ENCODE measurements around the gene RMI1. TPM values are rescaled to one million over a fixed set of nuclear protein-coding genes. Genes with fewer than 3 reads are reported as not detected.

The RMI1 gene
- polyA plus RNA-seq, 1 experiment: 4.0 TPM

- no peak overlapping the region for H3K4me3 ChIP-seq (ENCODE audit: low read depth, low read length)
- CTCF ChIA-PET: no interaction called here
- no peak overlapping the region for H3K27ac ChIP-seq (ENCODE audit: low read depth, low read length)
- no peak for DNase-seq (ENCODE audit: low read depth, low spot score)
- POLR2A ChIA-PET: no interaction called here
- no peaks in the 10 kb centered on the region for H3K27me3 ChIP-seq (ENCODE audit: control insufficient read depth, insufficient read depth, low read length)
- no peaks in the 10 kb centered on the region for H3K9me3 ChIP-seq (ENCODE audit: control insufficient read depth, insufficient read depth, low read length)
- no peak for TF ChIP-seq CTCF (IDR thresholded peaks at IDR 0.05; ENCODE audit: low read depth, low read length)
These were observed 65.0 kb downstream of the RMI1 start for GRCh38 chr9:84045481-84046097.

Small RNAs within 50 kb of the gene (small RNA-seq; reads per million reads assigned to genes)
- not detected for gene RF00019 (ENCODE audit: insufficient read length, low read depth)

Other genes with a start within 250 kb of the RMI1 start
- 2.3 and 4.7 TPM in 2 replicates for gene GKAP1, start 163.0 kb upstream of the RMI1 start, polyA plus RNA-seq (2011; rRNA removed)
- gene KIF27, start 59.4 kb upstream of the RMI1 start, polyA plus RNA-seq (2011; rRNA removed): 1.1 and 2.1 TPM in 2 replicates
- gene HNRNPK, start 590 bp upstream of the RMI1 start, polyA plus RNA-seq (2011; rRNA removed): 586 and 673 TPM in 2 replicates